SH-SY5Y (cell line): ENCODE measurements around the gene PKIB.

Source experiments
- GATA2 ChIP-seq: IDR thresholded peaks from 2 replicates; pipeline ENCODE4 v1.6.1; 2011; ENCODE audit warnings: mild to moderate bottlenecking, low read depth, low read length
- GATA3 ChIP-seq: IDR thresholded peaks from 2 replicates; pipeline ENCODE4 v1.6.1; 2011; ENCODE audit warnings: low read depth, mild to moderate bottlenecking, low read length, moderate library complexity

DNA sequence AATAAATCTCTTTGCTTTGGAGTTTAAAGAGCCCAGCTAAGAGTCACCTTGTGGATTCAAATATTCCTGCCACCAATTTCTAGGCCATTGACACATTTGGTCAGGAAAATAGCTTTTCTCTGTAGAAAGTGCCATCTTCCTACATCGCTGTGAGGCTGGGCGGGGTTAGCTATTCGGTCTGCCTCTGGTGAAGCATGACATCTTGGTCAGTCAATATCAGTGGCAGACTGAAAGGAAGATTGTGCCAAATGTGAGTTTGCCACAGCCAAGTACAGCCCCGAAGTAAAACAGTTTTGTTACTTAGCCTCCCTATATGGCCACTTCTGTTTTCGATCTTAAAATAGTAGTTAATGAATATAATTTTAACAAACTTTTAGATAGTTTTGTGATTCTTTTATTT is 103.9 kb downstream of the PKIB start:
- no peak for TF ChIP-seq GATA2
- TF ChIP-seq GATA3 = no peak
